Smooth muscle cell of trachea (primary cell): ENCODE results near the gene HSP90AA1. TPM values are rescaled to one million over a fixed set of nuclear protein-coding genes. Genes with fewer than 3 reads are reported as not detected.

Experiments used
- total RNA-seq: library from RNA; depleted of rRNA; stranded (reverse); fragments of >200 nt; gene quantifications from 2 replicates; pipeline ENCODE4 v1.2.1, GENCODE V29; 2014

Gene HSP90AA1
- total RNA-seq = 317 and 669 TPM in 2 replicates

DNA sequence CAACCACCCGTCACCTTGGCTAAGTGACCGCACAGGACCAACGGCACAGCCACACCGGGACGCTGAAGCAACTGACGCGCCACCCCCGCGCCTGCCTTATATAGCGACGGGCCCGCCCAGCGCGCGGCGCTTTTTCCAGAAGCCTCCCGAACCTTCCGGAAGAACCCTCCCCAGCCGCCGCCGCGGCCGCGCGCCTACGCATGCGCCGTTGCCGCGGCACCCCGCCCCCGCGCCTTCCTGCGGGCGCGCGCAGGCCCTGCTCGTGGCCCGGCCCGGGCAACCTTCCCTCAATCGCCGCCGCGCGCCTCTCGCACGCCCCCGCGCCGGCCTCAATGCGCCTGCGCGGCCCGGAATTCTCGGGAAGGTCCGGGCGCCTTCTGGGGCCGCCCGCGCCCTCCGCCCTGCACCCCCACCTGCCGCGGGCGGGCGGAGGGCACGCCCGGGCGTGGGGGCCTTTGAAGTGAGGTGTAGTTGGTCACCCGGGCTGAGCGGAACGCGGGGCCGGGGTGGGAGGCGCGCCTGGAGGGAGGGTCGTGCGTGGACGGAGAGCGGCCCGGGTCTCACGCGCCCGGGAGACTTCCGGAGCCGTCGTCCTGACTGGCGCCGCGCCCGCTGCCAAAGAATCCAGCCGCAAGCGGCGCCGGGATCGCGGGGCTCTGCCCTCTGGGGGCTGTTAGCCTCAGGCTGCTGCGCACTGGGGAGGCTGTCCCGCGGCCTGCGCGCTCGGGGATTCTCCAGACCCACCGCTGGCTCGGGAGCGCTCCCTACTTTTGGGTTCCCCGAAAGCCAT, at the start of gene HSP90AA1:
HSP90AA1 (minus strand) TSS at position 73 of the 790 bp plus-strand sequence. CDS start 666 bp downstream, outside the sequence.

Other genes with a start within 250 kb of the HSP90AA1 start
- 725 and 932 TPM in 2 replicates for gene DYNC1H1, start 122.5 kb downstream of the HSP90AA1 start, total RNA-seq
- gene WDR20, start 52.9 kb upstream of the HSP90AA1 start, total RNA-seq = 13.9 and 18.2 TPM in 2 replicates
- gene MOK, start 218.1 kb upstream of the HSP90AA1 start, total RNA-seq = 7.3 and 13.4 TPM in 2 replicates
- gene ZNF839, start 232.7 kb upstream of the HSP90AA1 start, total RNA-seq = 6.8 and 12.8 TPM in 2 replicates